NCI-H460 (cell line): ENCODE results near the gene ASB11. TPM values are rescaled to one million over a fixed set of nuclear protein-coding genes. Genes with fewer than 3 reads are reported as not detected.
A peak's percentile ranks its signal among the peaks of the same experiment; 100 is the strongest.
"Not testable (repeated sequence)": the region's sequence is repeated elsewhere in the genome, so short reads cannot be mapped to it uniquely, and the experiment has no call there.

Experiments used
- DNase-seq: peaks from one replicate; pipeline ENCODE4 v3.0.0-alpha.2; 2016; ENCODE audit warnings: low read depth; ENCODE audit errors: extremely low read depth
- total RNA-seq: library from RNA; depleted of rRNA; stranded (reverse); fragments of >200 nt; shearing (Covaris generic); gene quantifications from 2 replicates; pipeline ENCODE4 v1.2.3, GENCODE V29; 2014

ASB11 gene
- total RNA-seq, 1 experiment from 2014 or later = not detected

- no peak for DNase-seq
Observed at GRCh38 chrX:15311119-15311518, 4.3 kb downstream of the ASB11 start.

- DNase-seq = no peak
Observed at GRCh38 chrX:15310117-15310516, 5.3 kb downstream of the ASB11 start.

- DNase-seq = not testable (repeated sequence)
Observed at GRCh38 chrX:15305899-15306298, 9.5 kb downstream of the ASB11 start.

GRCh38 chrX:15301924-15302323 lies 13.5 kb downstream of the ASB11 start:
- no peak for DNase-seq

- DNase-seq = peak; percentile 8
Observed at GRCh38 chrX:15299941-15300851, 15.2 kb downstream of the ASB11 start.

- no peak for DNase-seq
Observed at GRCh38 chrX:15298780-15299179, 16.7 kb downstream of the ASB11 start.

- no peak for DNase-seq
Observed at GRCh38 chrX:15298201-15298600, 17.2 kb downstream of the ASB11 start.

GRCh38 chrX:15293451-15293850 lies 22.0 kb downstream of the ASB11 start:
- no peak for DNase-seq

GRCh38 chrX:15292861-15293260 lies 22.6 kb downstream of the ASB11 start:
- no peak for DNase-seq

GRCh38 chrX:15277604-15278003 lies 37.8 kb downstream of the ASB11 start:
- no peak for DNase-seq

- no peak for DNase-seq
Observed at GRCh38 chrX:15274946-15275345, 40.5 kb downstream of the ASB11 start.

GRCh38 chrX:15273275-15273674 lies 42.2 kb downstream of the ASB11 start:
- DNase-seq = not testable (repeated sequence)

GRCh38 chrX:15271757-15272156 lies 43.7 kb downstream of the ASB11 start:
- DNase-seq = no peak

GRCh38 chrX:15269618-15270521 lies 45.6 kb downstream of the ASB11 start, which contains the start of gene ASB9:
Gene ASB9 (minus strand): TSS chrX:15270083. CDS start chrX:15269874, 209 bp downstream.
- DNase-seq = peak; percentile 75

GRCh38 chrX:15269120-15269519 lies 46.3 kb downstream of the ASB11 start:
- DNase-seq = no peak

GRCh38 chrX:15254852-15255251 lies 60.6 kb downstream of the ASB11 start:
- DNase-seq = no peak

GRCh38 chrX:15245896-15246295 lies 69.5 kb downstream of the ASB11 start:
- DNase-seq = no peak

GRCh38 chrX:15244421-15244820 lies 71.0 kb downstream of the ASB11 start:
- DNase-seq = no peak

GRCh38 chrX:15242899-15243555 lies 72.4 kb downstream of the ASB11 start:
- peak; percentile 54 for DNase-seq

- DNase-seq = no peak
Observed at GRCh38 chrX:15241301-15241700, 74.1 kb downstream of the ASB11 start.

- DNase-seq = no peak
Observed at GRCh38 chrX:15240414-15240813, 75.0 kb downstream of the ASB11 start.
